DOHH2 (cell line): Measurements from ENCODE around the gene TMEM31.

Source experiments
- H3F3A ChIP-seq: fragments of 200-600 bp; sonication (generic), shearing (Covaris generic); 2 replicates; pipeline ENCODE4 v1.6.0; 2016; ENCODE audit warnings: antibody characterized with exemption, mild to moderate bottlenecking; ENCODE audit not compliant: control insufficient read depth, insufficient read depth
- H3K27ac ChIP-seq: fragments of 200-600 bp; sonication (generic); 2 replicates; pipeline ENCODE4 v1.5.1; 2014; ENCODE audit warnings: low read depth, mild to moderate bottlenecking, low read length, moderate library complexity
- H3K27me3 ChIP-seq: fragments of 200-600 bp; sonication (generic); 2 replicates; pipeline ENCODE4 v1.6.1; 2014; ENCODE audit warnings: mild to moderate bottlenecking, low read length, mixed read lengths; ENCODE audit not compliant: control insufficient read depth
- H3K36me3 ChIP-seq: fragments of 200-600 bp; sonication (generic); 2 replicates; pipeline ENCODE4 v1.6.1; 2014; ENCODE audit warnings: mild to moderate bottlenecking, low read length, moderate library complexity, mixed read lengths; ENCODE audit not compliant: control insufficient read depth
- H3K4me1 ChIP-seq: fragments of 200-600 bp; sonication (generic); 2 replicates; pipeline ENCODE4 v1.6.1; 2014; ENCODE audit warnings: mild to moderate bottlenecking, low read length, mixed read lengths; ENCODE audit not compliant: control insufficient read depth
- H3K4me2 ChIP-seq: fragments of 200-600 bp; sonication (generic); 2 replicates; pipeline ENCODE4 v1.6.0; 2014; ENCODE audit warnings: mild to moderate bottlenecking, low read length, moderate library complexity
- H3K4me3 ChIP-seq: fragments of 200-600 bp; sonication (generic); 2 replicates; pipeline ENCODE4 v1.5.1; 2014; ENCODE audit warnings: mild to moderate bottlenecking, low read length, mixed read lengths
- H3K79me2 ChIP-seq: fragments of 200-600 bp; sonication (generic); 2 replicates; pipeline ENCODE4 v1.6.1; 2014; ENCODE audit warnings: mild to moderate bottlenecking, low read length, mixed read lengths; ENCODE audit not compliant: control insufficient read depth
- H3K9me2 ChIP-seq: fragments of 200-600 bp; sonication (generic); replicated peaks from 2 replicates; pipeline ENCODE4 v1.6.1; 2014; ENCODE audit warnings: mild to moderate bottlenecking, low read length, mixed read lengths; ENCODE audit not compliant: control insufficient read depth
- H3K9me3 ChIP-seq: fragments of 200-600 bp; sonication (generic); 2 replicates; pipeline ENCODE4 v1.6.1; 2014; ENCODE audit warnings: antibody characterized with exemption, low read length, mixed read lengths; ENCODE audit not compliant: control insufficient read depth, insufficient read depth
- H4K20me1 ChIP-seq: fragments of 200-600 bp; sonication (generic); 2 replicates; pipeline ENCODE4 v1.6.0; 2014; ENCODE audit warnings: low read depth, mild to moderate bottlenecking, antibody characterized with exemption, low read length, moderate library complexity; ENCODE audit not compliant: control insufficient read depth, insufficient read depth
- EZH2phosphoT487 ChIP-seq: fragments of 200-600 bp; sonication (generic); IDR thresholded peaks from 2 replicates; pipeline ENCODE4 v1.6.1; 2017; ENCODE audit warnings: borderline replicate concordance, mild to moderate bottlenecking, antibody characterized with exemption, low read length, moderate library complexity, mixed read lengths
- TF ChIP-seq, protein P1 (sequence below): fragments of 200-600 bp; sonication (generic); IDR thresholded peaks from one replicate; pipeline ENCODE4 v1.5.1; 2014; ENCODE audit warnings: antibody characterized with exemption, mild to moderate bottlenecking, low read depth, low read length; ENCODE audit not compliant: poor library complexity, severe bottlenecking

The TMEM31 gene

GRCh38 chrX:103730147-103730795 lies 19.6 kb downstream of the TMEM31 start:
- H4K20me1 ChIP-seq, result no peaks in the 10 kb centered on the region
- no peaks in the 10 kb centered on the region for H3F3A ChIP-seq
- no peaks in the 10 kb centered on the region for H3K36me3 ChIP-seq
- no peaks in the 10 kb centered on the region for H3K4me1 ChIP-seq
- no peaks in the 10 kb centered on the region for H3K79me2 ChIP-seq
- no peak for TF ChIP-seq EZH2phosphoT487
- TF ChIP-seq, protein P1, sequence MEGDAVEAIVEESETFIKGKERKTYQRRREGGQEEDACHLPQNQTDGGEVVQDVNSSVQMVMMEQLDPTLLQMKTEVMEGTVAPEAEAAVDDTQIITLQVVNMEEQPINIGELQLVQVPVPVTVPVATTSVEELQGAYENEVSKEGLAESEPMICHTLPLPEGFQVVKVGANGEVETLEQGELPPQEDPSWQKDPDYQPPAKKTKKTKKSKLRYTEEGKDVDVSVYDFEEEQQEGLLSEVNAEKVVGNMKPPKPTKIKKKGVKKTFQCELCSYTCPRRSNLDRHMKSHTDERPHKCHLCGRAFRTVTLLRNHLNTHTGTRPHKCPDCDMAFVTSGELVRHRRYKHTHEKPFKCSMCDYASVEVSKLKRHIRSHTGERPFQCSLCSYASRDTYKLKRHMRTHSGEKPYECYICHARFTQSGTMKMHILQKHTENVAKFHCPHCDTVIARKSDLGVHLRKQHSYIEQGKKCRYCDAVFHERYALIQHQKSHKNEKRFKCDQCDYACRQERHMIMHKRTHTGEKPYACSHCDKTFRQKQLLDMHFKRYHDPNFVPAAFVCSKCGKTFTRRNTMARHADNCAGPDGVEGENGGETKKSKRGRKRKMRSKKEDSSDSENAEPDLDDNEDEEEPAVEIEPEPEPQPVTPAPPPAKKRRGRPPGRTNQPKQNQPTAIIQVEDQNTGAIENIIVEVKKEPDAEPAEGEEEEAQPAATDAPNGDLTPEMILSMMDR, result no peak
- no peak overlapping the region for H3K4me3 ChIP-seq
- H3K27me3 ChIP-seq, result no peaks in the 10 kb centered on the region
- no peak overlapping the region for H3K4me2 ChIP-seq
- H3K9me2 ChIP-seq, result no peaks in the 10 kb centered on the region
- H3K9me3 ChIP-seq, result no peaks in the 10 kb centered on the region
- H3K27ac ChIP-seq, result no peak overlapping the region

GRCh38 chrX:103730796-103731493 lies 20.2 kb downstream of the TMEM31 start:
- no peaks in the 10 kb centered on the region for H3K79me2 ChIP-seq
- no peaks in the 10 kb centered on the region for H3F3A ChIP-seq
- no peaks in the 10 kb centered on the region for H4K20me1 ChIP-seq
- H3K27me3 ChIP-seq, result no peaks in the 10 kb centered on the region
- H3K9me3 ChIP-seq, result no peaks in the 10 kb centered on the region
- no peaks in the 10 kb centered on the region for H3K36me3 ChIP-seq
- no peak for TF ChIP-seq EZH2phosphoT487
- TF ChIP-seq, protein P1, result no peak
- H3K4me3 ChIP-seq, result no peak overlapping the region
- no peaks in the 10 kb centered on the region for H3K4me1 ChIP-seq
- H3K9me2 ChIP-seq, result no peaks in the 10 kb centered on the region
- no peak overlapping the region for H3K4me2 ChIP-seq
- no peak overlapping the region for H3K27ac ChIP-seq

DNA sequence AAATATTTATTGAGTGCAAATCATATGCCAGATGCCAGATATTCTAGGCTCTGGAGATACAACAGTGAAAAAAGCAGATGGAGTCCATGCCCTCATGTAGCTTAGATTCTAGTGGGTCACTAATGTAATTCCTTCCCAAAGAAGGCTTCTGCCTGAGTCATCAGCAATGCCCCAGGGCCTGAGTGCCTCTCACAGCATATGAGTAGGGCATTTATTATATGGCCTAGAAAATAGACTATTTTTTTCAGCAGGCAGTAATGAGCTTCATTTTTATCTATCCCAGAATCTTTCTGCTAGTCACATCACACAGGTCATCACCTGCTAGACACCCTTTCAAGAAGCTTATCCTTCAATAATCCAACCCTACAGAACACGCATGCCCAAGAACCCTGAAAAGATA lies 22.3 kb downstream of the TMEM31 start:
- H3F3A ChIP-seq, result no peaks in the 10 kb centered on the region

More for the DNA sequence above, 22.3 kb downstream of the TMEM31 start:
- TF ChIP-seq, protein P1, result no peak
- TF ChIP-seq EZH2phosphoT487, result no peak
- Histone ChIP-seq H3K9me3 (no peaks in the 10 kb centered on the region), H3K36me3 (no peaks in the 10 kb centered on the region), H3K27ac (no peak overlapping the region), H3K4me1 (no peaks in the 10 kb centered on the region), H3K4me2 (no peak overlapping the region), H3K4me3 (no peak overlapping the region), H4K20me1 (no peaks in the 10 kb centered on the region), H3K79me2 (no peaks in the 10 kb centered on the region), H3K9me2 (no peaks in the 10 kb centered on the region), H3K27me3 (no peaks in the 10 kb centered on the region)
